Measurements from ENCODE around the gene TCF7. TPM values are rescaled to one million over a fixed set of nuclear protein-coding genes. Genes with fewer than 3 reads are reported as not detected.

Gene TCF7
- total and polyA plus RNA-seq, 4 donors, result 1.3 to 2.7 (median 2.2) TPM

DNA sequence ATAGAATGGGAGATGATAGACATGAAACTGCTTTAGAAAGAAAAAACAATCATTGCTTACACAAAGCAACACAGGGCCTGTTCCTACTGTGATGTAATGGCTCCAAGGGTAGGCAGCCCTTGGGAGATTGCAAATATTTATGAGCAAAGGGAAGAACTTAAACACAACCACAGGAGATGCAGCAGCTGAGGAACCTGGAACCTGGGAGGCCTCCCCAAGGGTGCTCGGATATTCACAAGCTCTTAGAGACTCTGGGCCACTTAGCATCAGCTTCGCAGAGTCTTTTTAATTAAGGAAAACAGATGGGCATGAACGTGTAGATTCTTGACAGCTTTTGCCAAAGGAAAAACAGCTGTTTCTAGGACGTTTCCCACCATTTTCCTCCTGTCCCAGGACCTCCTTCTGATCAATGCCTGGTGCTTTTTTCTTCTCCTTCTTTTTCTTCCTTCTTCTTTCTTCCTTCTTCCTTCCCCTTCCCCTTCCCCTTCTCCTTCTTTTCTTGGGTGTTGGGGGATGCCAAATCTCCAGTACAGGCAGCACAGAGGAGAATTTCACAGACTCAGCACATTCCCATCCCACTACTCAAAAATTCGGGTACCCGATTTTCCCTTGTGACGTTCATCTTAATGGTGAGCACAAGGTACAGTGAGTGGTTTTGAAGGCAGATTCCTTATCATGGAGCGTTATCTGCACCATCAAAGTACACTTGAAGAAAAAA lies 28.1 kb upstream of the TCF7 start:
- H3K36me3 ChIP-seq (ENCODE audit: control insufficient read depth in 4 of 4, insufficient read depth in 3 of 4, low read depth in 1 of 4, low read length in 3 of 4), result no peaks in the 10 kb centered on the region
- 89% methylated on average over 8 of the region's 8 CpGs for WGBS
- TF ChIP-seq, protein P1, sequence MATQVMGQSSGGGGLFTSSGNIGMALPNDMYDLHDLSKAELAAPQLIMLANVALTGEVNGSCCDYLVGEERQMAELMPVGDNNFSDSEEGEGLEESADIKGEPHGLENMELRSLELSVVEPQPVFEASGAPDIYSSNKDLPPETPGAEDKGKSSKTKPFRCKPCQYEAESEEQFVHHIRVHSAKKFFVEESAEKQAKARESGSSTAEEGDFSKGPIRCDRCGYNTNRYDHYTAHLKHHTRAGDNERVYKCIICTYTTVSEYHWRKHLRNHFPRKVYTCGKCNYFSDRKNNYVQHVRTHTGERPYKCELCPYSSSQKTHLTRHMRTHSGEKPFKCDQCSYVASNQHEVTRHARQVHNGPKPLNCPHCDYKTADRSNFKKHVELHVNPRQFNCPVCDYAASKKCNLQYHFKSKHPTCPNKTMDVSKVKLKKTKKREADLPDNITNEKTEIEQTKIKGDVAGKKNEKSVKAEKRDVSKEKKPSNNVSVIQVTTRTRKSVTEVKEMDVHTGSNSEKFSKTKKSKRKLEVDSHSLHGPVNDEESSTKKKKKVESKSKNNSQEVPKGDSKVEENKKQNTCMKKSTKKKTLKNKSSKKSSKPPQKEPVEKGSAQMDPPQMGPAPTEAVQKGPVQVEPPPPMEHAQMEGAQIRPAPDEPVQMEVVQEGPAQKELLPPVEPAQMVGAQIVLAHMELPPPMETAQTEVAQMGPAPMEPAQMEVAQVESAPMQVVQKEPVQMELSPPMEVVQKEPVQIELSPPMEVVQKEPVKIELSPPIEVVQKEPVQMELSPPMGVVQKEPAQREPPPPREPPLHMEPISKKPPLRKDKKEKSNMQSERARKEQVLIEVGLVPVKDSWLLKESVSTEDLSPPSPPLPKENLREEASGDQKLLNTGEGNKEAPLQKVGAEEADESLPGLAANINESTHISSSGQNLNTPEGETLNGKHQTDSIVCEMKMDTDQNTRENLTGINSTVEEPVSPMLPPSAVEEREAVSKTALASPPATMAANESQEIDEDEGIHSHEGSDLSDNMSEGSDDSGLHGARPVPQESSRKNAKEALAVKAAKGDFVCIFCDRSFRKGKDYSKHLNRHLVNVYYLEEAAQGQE (IDR thresholded peaks at IDR 0.05), result no peak
- TF ChIP-seq, protein P2, sequence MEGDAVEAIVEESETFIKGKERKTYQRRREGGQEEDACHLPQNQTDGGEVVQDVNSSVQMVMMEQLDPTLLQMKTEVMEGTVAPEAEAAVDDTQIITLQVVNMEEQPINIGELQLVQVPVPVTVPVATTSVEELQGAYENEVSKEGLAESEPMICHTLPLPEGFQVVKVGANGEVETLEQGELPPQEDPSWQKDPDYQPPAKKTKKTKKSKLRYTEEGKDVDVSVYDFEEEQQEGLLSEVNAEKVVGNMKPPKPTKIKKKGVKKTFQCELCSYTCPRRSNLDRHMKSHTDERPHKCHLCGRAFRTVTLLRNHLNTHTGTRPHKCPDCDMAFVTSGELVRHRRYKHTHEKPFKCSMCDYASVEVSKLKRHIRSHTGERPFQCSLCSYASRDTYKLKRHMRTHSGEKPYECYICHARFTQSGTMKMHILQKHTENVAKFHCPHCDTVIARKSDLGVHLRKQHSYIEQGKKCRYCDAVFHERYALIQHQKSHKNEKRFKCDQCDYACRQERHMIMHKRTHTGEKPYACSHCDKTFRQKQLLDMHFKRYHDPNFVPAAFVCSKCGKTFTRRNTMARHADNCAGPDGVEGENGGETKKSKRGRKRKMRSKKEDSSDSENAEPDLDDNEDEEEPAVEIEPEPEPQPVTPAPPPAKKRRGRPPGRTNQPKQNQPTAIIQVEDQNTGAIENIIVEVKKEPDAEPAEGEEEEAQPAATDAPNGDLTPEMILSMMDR (IDR thresholded peaks at IDR 0.05; ENCODE audit: low read depth, low read length, missing input control), result no peak
- TF ChIP-seq TAF1 (conservative IDR thresholded peaks at IDR 0.05) (no peak), FOXA1 (IDR thresholded peaks at IDR 0.05) (no peak), EGR1 (IDR thresholded peaks at IDR 0.05; ENCODE audit: low read depth in 2 of 2) (no peak), SP1 (IDR thresholded peaks at IDR 0.05) (no peak), GABPA (IDR thresholded peaks at IDR 0.05 in 1 of 2, conservative IDR thresholded peaks at IDR 0.05 in 1 of 2) (no peak), YY1 (IDR thresholded peaks at IDR 0.05) (no peak), NR2F2 (IDR thresholded peaks at IDR 0.05) (no peak)
- TF ChIP-seq, protein P3, sequence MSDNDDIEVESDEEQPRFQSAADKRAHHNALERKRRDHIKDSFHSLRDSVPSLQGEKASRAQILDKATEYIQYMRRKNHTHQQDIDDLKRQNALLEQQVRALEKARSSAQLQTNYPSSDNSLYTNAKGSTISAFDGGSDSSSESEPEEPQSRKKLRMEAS (IDR thresholded peaks at IDR 0.05), result no peak
- TF ChIP-seq, protein P4, sequence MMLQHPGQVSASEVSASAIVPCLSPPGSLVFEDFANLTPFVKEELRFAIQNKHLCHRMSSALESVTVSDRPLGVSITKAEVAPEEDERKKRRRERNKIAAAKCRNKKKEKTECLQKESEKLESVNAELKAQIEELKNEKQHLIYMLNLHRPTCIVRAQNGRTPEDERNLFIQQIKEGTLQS (IDR thresholded peaks at IDR 0.05), result no peak
- H3K27me3 ChIP-seq (ENCODE audit: control insufficient read depth in 4 of 4, insufficient read depth in 4 of 4, low read length in 3 of 4), result no peaks in the 10 kb centered on the region
- no peak overlapping the region for H3K27ac ChIP-seq (ENCODE audit: low read depth in 1 of 2, low read length in 2 of 2)
- no peak overlapping the region for H3K9ac ChIP-seq (ENCODE audit: low read depth in 1 of 2, low read length in 2 of 2)
- H3K4me3 ChIP-seq (ENCODE audit: low read depth in 1 of 3, low read length in 3 of 3), result no peak overlapping the region
- no peaks in the 10 kb centered on the region for H3K9me3 ChIP-seq (ENCODE audit: control insufficient read depth in 4 of 4, low read length in 3 of 4)
- no peak for DNase-seq (ENCODE audit: low spot score)
- H3K4me1 ChIP-seq (ENCODE audit: control insufficient read depth in 4 of 4, insufficient read depth in 4 of 4, low read length in 3 of 4), result no peaks in the 10 kb centered on the region

DNA sequence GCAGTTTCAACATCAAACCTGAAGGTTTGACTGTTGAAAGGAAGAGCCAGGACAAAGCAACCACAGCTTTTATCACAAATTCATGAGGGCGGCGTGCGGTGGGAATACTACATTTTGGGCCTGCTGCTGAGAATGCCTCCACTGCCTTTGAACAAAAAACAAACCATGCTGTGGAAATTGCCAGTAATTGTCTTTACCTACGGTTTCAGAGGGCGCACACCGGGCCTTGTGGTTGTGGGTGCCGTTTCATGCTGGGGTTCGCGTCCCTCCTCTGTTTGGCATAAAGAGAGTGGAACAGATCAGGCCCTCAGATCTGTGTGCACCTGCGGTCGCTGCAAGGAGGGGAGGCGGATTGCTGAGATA lies 27.6 kb upstream of the TCF7 start:
- WGBS, result 95% methylated on average over 12 of the region's 12 CpGs
- no peaks in the 10 kb centered on the region for H3K36me3 ChIP-seq (ENCODE audit: control insufficient read depth in 4 of 4, insufficient read depth in 3 of 4, low read depth in 1 of 4, low read length in 3 of 4)
- H3K27me3 ChIP-seq (ENCODE audit: control insufficient read depth in 4 of 4, insufficient read depth in 4 of 4, low read length in 3 of 4), result no peaks in the 10 kb centered on the region
- H3K9me3 ChIP-seq (ENCODE audit: control insufficient read depth in 4 of 4, low read length in 3 of 4), result no peaks in the 10 kb centered on the region
- H3K4me1 ChIP-seq (ENCODE audit: control insufficient read depth in 4 of 4, insufficient read depth in 4 of 4, low read length in 3 of 4), result peaks cover 0 to 4% (median 0%) of the 10 kb centered on the region in 4 donors
- no peak overlapping the region for H3K9ac ChIP-seq (ENCODE audit: low read depth in 1 of 2, low read length in 2 of 2)
- H3K4me3 ChIP-seq (ENCODE audit: low read depth in 1 of 3, low read length in 3 of 3), result no peak overlapping the region
- TF ChIP-seq GABPA (IDR thresholded peaks at IDR 0.05 in 1 of 2, conservative IDR thresholded peaks at IDR 0.05 in 1 of 2) (no peak), EGR1 (IDR thresholded peaks at IDR 0.05; ENCODE audit: low read depth in 2 of 2) (no peak), NR2F2 (IDR thresholded peaks at IDR 0.05) (no peak), RXRA (IDR thresholded peaks at IDR 0.05) (no peak), TAF1 (conservative IDR thresholded peaks at IDR 0.05) (no peak), FOXA1 (IDR thresholded peaks at IDR 0.05) (no peak), JUND (IDR thresholded peaks at IDR 0.05) (no peak), FOXA2 (IDR thresholded peaks at IDR 0.05) (no peak), SP1 (IDR thresholded peaks at IDR 0.05) (no peak)
- TF ChIP-seq, protein P2 (IDR thresholded peaks at IDR 0.05; ENCODE audit: low read depth, low read length, missing input control), result no peak
- TF ChIP-seq, protein P1 (IDR thresholded peaks at IDR 0.05), result no peak
- TF ChIP-seq, protein P3 (IDR thresholded peaks at IDR 0.05), result no peak
- H3K27ac ChIP-seq (ENCODE audit: low read depth in 1 of 2, low read length in 2 of 2), result no peak overlapping the region
- no peak for DNase-seq (ENCODE audit: low spot score)

Measured in liver (tissue), 9 donors.